ENCODE measurements around the gene CCL15.

- no peak for TF ChIP-seq TAF1 (conservative IDR thresholded peaks at IDR 0.05)
- TF ChIP-seq MAX (IDR thresholded peaks at IDR 0.05): no peak
These were observed 31.6 kb downstream of the CCL15 start for GRCh38 chr17:35969558-35970380.
